ENCODE measurements around the gene UBE2J1.

Gene UBE2J1

DNA sequence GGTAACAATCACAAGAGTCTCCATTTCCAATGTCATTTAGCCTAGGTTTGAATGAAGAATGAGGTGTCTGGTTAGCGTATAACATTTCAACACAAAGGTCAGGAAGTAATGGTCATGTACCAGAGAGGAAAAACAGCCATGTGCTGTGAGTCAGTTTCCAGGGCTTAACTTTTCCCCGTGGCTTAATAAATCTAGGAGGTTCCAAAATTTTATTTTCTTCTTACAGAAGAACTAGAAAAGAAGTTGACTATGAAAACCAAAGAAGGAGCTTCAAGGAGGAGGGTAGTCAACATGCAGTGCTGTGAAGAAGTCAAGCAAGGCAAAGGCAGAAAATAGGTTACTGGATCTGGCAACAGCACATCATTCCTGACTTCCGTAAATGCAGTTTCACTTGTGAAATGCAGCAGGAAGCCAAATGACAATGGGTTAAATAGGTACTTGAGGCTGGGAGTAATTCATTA is 29.0 kb downstream of the UBE2J1 start:
- H3K4me3 ChIP-seq: no peak overlapping the region
- peaks cover 22 to 50% (median 28%) of the 10 kb centered on the region in 11 experiments; a peak in 20 of 22 replicates for H3K36me3 ChIP-seq
- H3K4me2 ChIP-seq: 0 out of 22 replicates have a peak overlapping the region, but pooled peaks of 1 of the 11 experiments have one; percentile 19
- peaks cover 0 to 8% (median 0%) of the 10 kb centered on the region in 11 experiments; a peak in 3 of 22 replicates for H3K9me3 ChIP-seq (replicated peaks in 1 of 11)
- no peaks in the 10 kb centered on the region for H3K27me3 ChIP-seq
- H4K20me1 ChIP-seq: peaks cover 0 to 6% (median 0%) of the 10 kb centered on the region in 11 experiments; a peak in 3 of 22 replicates
- H3K27ac ChIP-seq: no peak overlapping the region
- no peak for TF ChIP-seq Cebpa-rat (IDR thresholded peaks at IDR 0.05)
- no peak overlapping the region for H3K9ac ChIP-seq
- peaks cover 0 to 33% (median 0%) of the 10 kb centered on the region in 10 experiments; a peak in 7 of 20 replicates for H3K4me1 ChIP-seq

DNA sequence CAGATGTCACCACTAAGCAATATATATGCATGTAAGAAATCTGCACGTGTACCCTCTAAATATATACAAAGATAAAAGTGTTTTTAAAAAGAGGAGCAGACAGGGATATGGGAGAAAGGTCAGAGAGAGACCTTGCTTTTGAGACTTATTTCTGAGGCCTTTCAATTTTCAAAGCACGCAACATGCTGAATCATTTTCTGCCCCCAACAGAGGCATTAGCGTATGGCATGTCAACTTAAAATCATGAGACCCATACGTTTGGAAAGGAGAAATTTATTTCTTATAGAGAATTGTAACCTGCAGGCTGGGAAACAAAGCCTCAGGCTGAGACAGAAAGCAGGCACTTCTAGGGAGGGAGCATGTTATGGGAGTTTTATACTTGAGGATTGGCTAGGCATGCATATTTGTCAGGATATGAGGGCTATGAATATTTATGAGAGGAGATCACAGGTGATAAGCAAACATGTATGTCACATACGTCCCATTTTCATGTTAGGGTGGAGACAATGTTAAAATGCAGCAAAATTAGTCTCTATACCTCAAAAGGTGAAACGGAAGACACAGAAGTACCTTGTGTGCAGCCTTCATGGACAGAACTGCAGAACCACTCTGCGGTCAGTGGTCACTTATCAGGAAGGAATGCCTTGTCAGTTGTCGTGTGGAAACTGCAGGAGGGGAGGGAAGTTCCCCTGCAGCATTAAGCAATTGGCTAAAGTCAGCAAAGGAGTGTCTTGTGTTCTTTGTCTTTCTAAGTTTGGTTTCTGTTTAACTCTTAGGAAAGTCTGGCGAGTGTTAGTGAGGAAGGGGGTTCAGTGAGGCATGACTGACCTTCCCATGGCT is 31.2 kb downstream of the UBE2J1 start:
- Histone ChIP-seq H3K9ac (peak overlapping the region in 2 of 11 experiments; percentile 48; a peak in 2 of 22 replicates), H3K4me1 (peaks cover 0 to 33% (median 0%) of the 10 kb centered on the region in 10 experiments; a peak in 7 of 20 replicates)

DNA sequence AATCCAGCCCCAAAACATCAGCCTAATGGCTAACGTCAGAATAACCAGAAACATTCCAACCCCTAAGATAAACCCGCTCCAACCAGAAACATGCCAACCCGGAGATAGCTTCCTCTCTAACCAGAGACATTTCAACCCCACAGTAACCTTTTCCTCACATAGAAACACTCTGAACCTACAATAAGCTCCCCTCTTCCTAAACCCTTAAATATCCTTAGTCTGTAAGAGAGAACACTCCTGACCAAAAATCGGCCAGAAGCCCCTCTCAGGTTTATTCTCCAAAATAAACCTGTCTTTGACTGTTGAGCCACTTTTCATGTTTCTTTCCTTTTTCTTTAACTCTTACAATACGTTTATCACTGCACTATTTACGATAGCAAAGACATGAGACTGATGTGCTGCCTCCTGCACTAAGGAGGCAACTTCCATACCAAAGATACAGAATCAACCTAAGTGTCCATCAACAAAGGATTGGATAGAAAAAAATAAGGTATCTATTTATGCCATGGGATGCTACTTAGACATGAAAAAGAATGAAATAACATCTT is 32.4 kb downstream of the UBE2J1 start:
- peaks cover 0 to 37% (median 5%) of the 10 kb centered on the region in 11 experiments; a peak in 13 of 22 replicates for H3K36me3 ChIP-seq
- no peak overlapping the region for H3K27ac ChIP-seq
- peaks cover 0 to 42% (median 0%) of the 10 kb centered on the region in 10 experiments; a peak in 7 of 20 replicates for H3K4me1 ChIP-seq
- no peak overlapping the region for H3K9ac ChIP-seq
- TF ChIP-seq Cebpa-rat (IDR thresholded peaks at IDR 0.05): no peak
- H3K4me3 ChIP-seq: no peak overlapping the region
- H3K27me3 ChIP-seq: no peaks in the 10 kb centered on the region
- H3K4me2 ChIP-seq: no peak overlapping the region
- H3K9me3 ChIP-seq (replicated peaks in 1 of 11): peaks cover 0 to 8% (median 0%) of the 10 kb centered on the region in 11 experiments; a peak in 3 of 22 replicates
- no peaks in the 10 kb centered on the region for H4K20me1 ChIP-seq

More for the DNA sequence above, 31.2 kb downstream of the UBE2J1 start:
- Histone ChIP-seq H3K36me3 (peaks cover 3 to 45% (median 8%) of the 10 kb centered on the region in 11 experiments; a peak in 16 of 22 replicates), H3K27ac (peak overlapping the region in 1 of 11 experiments; percentile 51; a peak in 1 of 22 replicates), H3K27me3 (no peaks in the 10 kb centered on the region), H4K20me1 (no peaks in the 10 kb centered on the region), H3K4me3 (peak overlapping the region in 1 of 10 experiments; percentile 16; a peak in 1 of 20 replicates), H3K9me3 (replicated peaks in 1 of 11) (peaks cover 0 to 8% (median 0%) of the 10 kb centered on the region in 11 experiments; a peak in 3 of 22 replicates), H3K4me2 (peak overlapping the region in 3 of 11 experiments; percentile 8 to 69 (median 64); a peak in 4 of 22 replicates)
- TF ChIP-seq Cebpa-rat (IDR thresholded peaks at IDR 0.05): no peak

DNA sequence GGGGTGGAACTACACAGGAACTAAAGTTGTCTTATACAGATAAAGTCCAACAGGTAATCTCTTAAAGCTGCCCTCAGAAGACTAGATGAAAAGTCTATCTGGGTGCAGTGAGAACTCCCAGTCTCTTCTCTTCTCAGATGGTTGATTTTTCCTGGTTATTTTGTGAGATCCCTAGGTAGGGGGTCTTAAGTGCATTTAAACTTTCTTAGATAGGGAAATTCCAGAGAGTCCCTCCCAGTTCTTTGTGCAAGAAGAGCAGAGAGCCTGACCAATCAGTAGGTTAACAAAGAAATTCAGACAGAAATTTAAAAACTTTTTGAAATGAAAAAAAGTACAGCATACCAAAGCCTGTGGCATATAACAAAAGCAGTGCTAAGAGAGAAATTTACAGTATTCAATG is 35.5 kb downstream of the UBE2J1 start:
- no peak overlapping the region for H3K4me3 ChIP-seq
- peaks cover 0 to 39% (median 0%) of the 10 kb centered on the region in 10 experiments; a peak in 7 of 20 replicates for H3K4me1 ChIP-seq
- no peak overlapping the region for H3K4me2 ChIP-seq
- no peak for TF ChIP-seq Cebpa-rat (IDR thresholded peaks at IDR 0.05)
- H3K36me3 ChIP-seq: peaks cover 0 to 37% (median 10%) of the 10 kb centered on the region in 11 experiments; a peak in 14 of 22 replicates
- no peak overlapping the region for H3K9ac ChIP-seq
- no peak overlapping the region for H3K27ac ChIP-seq
- H3K27me3 ChIP-seq: no peaks in the 10 kb centered on the region
- no peaks in the 10 kb centered on the region for H4K20me1 ChIP-seq
- peaks cover 0 to 8% (median 0%) of the 10 kb centered on the region in 11 experiments; a peak in 3 of 22 replicates for H3K9me3 ChIP-seq (replicated peaks in 1 of 11)

DNA sequence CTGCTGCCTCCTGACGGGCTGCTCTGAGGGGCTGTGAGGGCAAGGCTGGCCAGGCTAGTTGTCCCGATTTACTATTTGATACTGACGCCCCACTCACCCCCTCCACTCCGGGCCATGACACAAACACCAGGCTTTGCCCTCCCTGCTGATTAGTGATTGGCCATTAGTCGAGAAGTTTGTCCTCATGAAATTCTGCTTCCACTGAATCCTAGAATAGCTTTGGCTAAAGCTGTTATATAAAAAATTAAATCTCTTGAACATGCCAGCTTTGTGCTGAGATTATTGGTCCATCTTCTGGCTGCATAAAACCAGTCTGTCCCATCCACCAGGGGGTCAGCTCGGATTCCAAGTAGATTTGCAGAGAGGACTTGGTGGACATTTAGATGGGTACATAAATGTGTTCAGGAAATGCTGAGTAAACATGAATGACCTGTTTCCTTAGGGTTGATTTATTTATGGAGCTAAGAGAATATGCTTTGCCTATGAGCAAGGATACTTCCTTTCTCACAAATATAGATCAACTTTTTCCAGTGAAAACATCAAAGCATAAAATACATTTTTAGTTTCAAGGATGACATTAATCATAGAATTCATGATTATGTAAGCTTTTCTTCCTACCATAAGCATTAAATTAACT is 37.2 kb downstream of the UBE2J1 start, which contains the start of gene GABRR2:
Gene GABRR2 (minus strand): TSS at position 51 of the 637 bp plus-strand sequence. CDS start 134 bp downstream, outside the sequence.
- no peak within 1 kb of the TSS for H3K9ac ChIP-seq
- peaks cover 0 to 2% (median 0%) of the 10 kb centered on the region in 11 experiments; a peak in 1 of 22 replicates for H3K9me3 ChIP-seq (replicated peaks in 1 of 11)
- peaks cover 0 to 29% (median 10%) of the 10 kb centered on the region in 11 experiments; a peak in 12 of 22 replicates for H3K36me3 ChIP-seq
- no peak within 1 kb of the TSS for H3K4me3 ChIP-seq
- H3K27ac ChIP-seq: no peak within 1 kb of the TSS
- no peaks in the 10 kb centered on the region for H3K27me3 ChIP-seq
- TF ChIP-seq Cebpa-rat (IDR thresholded peaks at IDR 0.05): no peak
- no peaks in the 10 kb centered on the region for H4K20me1 ChIP-seq
- H3K4me1 ChIP-seq: peaks cover 0 to 40% (median 0%) of the 10 kb centered on the region in 10 experiments; a peak in 5 of 20 replicates
- H3K4me2 ChIP-seq: no peak within 1 kb of the TSS

DNA sequence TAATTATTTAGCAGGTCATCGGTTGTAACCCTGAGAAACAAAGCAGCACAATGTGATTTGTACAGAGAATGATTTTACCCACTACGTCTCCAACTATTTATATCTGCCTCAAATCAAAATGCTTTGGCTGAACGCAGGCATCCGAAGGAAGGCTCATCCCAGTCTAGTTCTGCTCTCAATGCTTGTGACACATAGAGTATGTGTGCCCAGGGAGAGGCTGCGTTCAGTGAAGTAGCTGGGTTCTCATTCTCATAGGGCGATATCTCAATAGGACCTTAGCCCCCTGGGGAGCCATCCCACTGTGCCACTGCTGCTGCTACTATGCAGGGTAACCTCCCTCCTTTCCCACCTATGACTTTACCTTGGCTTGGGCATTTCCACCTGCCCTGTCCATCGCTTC is 37.8 kb downstream of the UBE2J1 start:
- H3K4me1 ChIP-seq: peaks cover 0 to 40% (median 0%) of the 10 kb centered on the region in 10 experiments; a peak in 5 of 20 replicates
- H3K4me2 ChIP-seq: no peak overlapping the region
- no peaks in the 10 kb centered on the region for H4K20me1 ChIP-seq
- H3K9ac ChIP-seq: no peak overlapping the region
- H3K9me3 ChIP-seq (replicated peaks in 1 of 11): no peaks in the 10 kb centered on the region
- H3K4me3 ChIP-seq: no peak overlapping the region
- no peak overlapping the region for H3K27ac ChIP-seq
- H3K27me3 ChIP-seq: no peaks in the 10 kb centered on the region
- H3K36me3 ChIP-seq: peaks cover 0 to 27% (median 10%) of the 10 kb centered on the region in 11 experiments; a peak in 12 of 22 replicates
- TF ChIP-seq Cebpa-rat (IDR thresholded peaks at IDR 0.05): no peak

DNA sequence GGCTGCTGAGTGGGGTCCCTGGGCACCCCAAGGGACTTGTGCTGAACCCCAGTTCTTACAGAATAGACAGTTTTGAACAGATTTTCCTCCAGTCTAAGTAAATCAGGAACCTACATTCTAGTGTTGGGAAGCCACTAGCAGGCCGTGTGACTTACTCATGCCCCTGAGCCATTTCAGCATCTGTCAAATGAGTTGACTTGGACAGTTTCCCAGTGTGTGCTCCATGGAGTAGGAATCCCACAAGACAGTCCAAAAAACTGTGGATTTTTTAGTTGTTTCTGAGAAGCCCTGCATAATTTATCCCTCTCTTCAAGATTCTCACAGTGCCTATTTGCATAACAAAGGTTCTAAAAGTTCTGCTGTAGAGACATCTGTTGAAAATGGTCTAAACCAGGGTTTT is 39.5 kb downstream of the UBE2J1 start:
- Histone ChIP-seq H3K9me3 (replicated peaks in 1 of 11) (no peaks in the 10 kb centered on the region), H4K20me1 (no peaks in the 10 kb centered on the region), H3K9ac (no peak overlapping the region), H3K27me3 (no peaks in the 10 kb centered on the region), H3K27ac (peak overlapping the region in 1 of 11 experiments; percentile 29; a peak in 2 of 22 replicates), H3K4me3 (no peak overlapping the region), H3K36me3 (peaks cover 0 to 18% (median 10%) of the 10 kb centered on the region in 11 experiments; a peak in 11 of 22 replicates), H3K4me1 (peaks cover 0 to 40% (median 0%) of the 10 kb centered on the region in 10 experiments; a peak in 5 of 20 replicates), H3K4me2 (peak overlapping the region in 2 of 11 experiments; percentile 56 to 67; a peak in 4 of 22 replicates)
- TF ChIP-seq Cebpa-rat (IDR thresholded peaks at IDR 0.05): no peak

DNA sequence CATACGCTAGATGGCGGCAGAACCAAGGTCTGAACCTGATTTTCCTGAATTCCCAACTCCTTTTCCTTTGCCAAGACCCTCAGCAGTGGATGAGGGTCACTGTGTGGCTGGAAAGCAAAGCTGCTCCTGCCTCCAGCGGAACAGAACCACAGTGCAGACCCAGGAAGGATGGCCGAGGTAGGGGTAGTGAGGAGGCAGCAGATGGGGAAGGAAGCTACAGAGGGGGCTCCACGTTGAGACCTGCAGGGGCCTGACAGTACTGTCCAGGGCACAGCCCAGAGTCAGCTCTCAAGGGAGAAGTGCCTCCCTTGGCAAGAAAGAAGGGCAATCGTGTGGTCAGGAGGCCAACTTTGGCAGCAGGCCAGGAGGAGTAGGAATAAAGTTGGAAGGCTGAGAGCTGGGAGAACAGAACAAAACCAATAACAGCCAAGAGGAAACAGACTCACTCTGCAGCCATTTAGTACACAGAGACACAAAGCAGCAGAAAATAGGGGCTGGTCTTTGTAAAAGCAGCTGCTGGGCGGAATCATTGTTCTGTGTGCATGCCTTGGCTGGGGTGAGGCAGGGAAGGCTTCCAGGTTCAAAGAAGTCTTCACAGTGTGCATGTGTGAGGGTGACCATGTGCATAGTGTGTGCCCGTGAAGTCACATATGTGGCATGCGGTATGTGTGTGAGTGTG is 40.5 kb downstream of the UBE2J1 start:
- Histone ChIP-seq H3K9me3 (replicated peaks in 1 of 11) (no peaks in the 10 kb centered on the region), H3K4me1 (peaks cover 0 to 40% (median 0%) of the 10 kb centered on the region in 10 experiments; a peak in 5 of 20 replicates), H4K20me1 (no peaks in the 10 kb centered on the region), H3K27ac (peak overlapping the region in 1 of 11 experiments; percentile 29; a peak in 1 of 22 replicates), H3K9ac (no peak overlapping the region), H3K4me3 (no peak overlapping the region), H3K27me3 (no peaks in the 10 kb centered on the region), H3K4me2 (peak overlapping the region in 2 of 11 experiments; percentile 56 to 67; a peak in 4 of 22 replicates), H3K36me3 (peaks cover 0 to 11% (median 9%) of the 10 kb centered on the region in 11 experiments; a peak in 10 of 22 replicates)
- TF ChIP-seq Cebpa-rat (IDR thresholded peaks at IDR 0.05): no peak
